Liver (tissue), 9 donors: Measurements from ENCODE around the gene RNU6-1. TPM values are rescaled to one million over a fixed set of nuclear protein-coding genes. Genes with fewer than 3 reads are reported as not detected.

Source experiments
- DNase-seq: peaks from one replicate; pipeline ENCODE4 v3.0.0-alpha.2; 2017; ENCODE audit warnings: low spot score
- H3K27ac ChIP-seq, 2 donors: one replicate each; pipeline ENCODE4 v1.7.0; 2013; ENCODE audit warnings: inconsistent platforms in 2 of 2, low read length in 2 of 2, control low read depth in 1 of 2, low read depth in 1 of 2, mild to moderate bottlenecking in 1 of 2
- H3K27me3 ChIP-seq, 4 donors: one replicate each; pipeline versions ENCODE4 v1.6.1 to v1.7.0; 2013; ENCODE audit warnings: low read length in 3 of 4, inconsistent platforms in 1 of 4, mild to moderate bottlenecking in 1 of 4, moderate library complexity in 1 of 4; ENCODE audit not compliant: control insufficient read depth in 4 of 4, insufficient read depth in 4 of 4
- H3K36me3 ChIP-seq, 4 donors: one replicate each; pipeline versions ENCODE4 v1.6.1 to v1.7.0; 2013; ENCODE audit warnings: low read length in 3 of 4, mild to moderate bottlenecking in 3 of 4, low read depth in 1 of 4, moderate library complexity in 1 of 4; ENCODE audit not compliant: control insufficient read depth in 4 of 4, insufficient read depth in 3 of 4
- H3K4me1 ChIP-seq, 4 donors: one replicate each; pipeline versions ENCODE4 v1.6.1 to v1.7.0; 2013; ENCODE audit warnings: low read length in 3 of 4, mild to moderate bottlenecking in 3 of 4, moderate library complexity in 1 of 4; ENCODE audit not compliant: control insufficient read depth in 4 of 4, insufficient read depth in 4 of 4
- H3K4me3 ChIP-seq, 3 donors: one replicate each; pipeline versions ENCODE4 v1.6.1 to v1.7.0; 2013; ENCODE audit warnings: low read length in 3 of 3, control low read depth in 1 of 3, low read depth in 1 of 3, mild to moderate bottlenecking in 1 of 3
- H3K9ac ChIP-seq, 2 donors: one replicate each; pipeline ENCODE4 v1.7.0; 2013; ENCODE audit warnings: low read length in 2 of 2, mild to moderate bottlenecking in 2 of 2, moderate library complexity in 2 of 2, control low read depth in 1 of 2, low read depth in 1 of 2
- H3K9me3 ChIP-seq, 4 donors: one replicate each; pipeline versions ENCODE4 v1.6.1 to v1.7.0; 2013; ENCODE audit warnings: low read length in 3 of 4; ENCODE audit not compliant: control insufficient read depth in 4 of 4
- ATF3 ChIP-seq: IDR thresholded peaks from 2 replicates; pipeline ENCODE4 v1.6.1; 2016; ENCODE audit warnings: antibody characterized with exemption
- CTCF ChIP-seq: fragments of 150-350 bp; IDR thresholded peaks from 2 replicates; pipeline ENCODE4 v1.5.1; 2017; ENCODE audit warnings: improper control_type of control experiment, low read depth, low read length; ENCODE audit not compliant: missing input control
- EGR1 ChIP-seq, 2 donors: IDR thresholded peaks; 2 replicates each; pipeline ENCODE4 v1.6.1; 2016 to 2018; ENCODE audit warnings: antibody characterized with exemption in 2 of 2, low read depth in 2 of 2
- FOXA1 ChIP-seq: IDR thresholded peaks from 2 replicates; pipeline ENCODE4 v1.6.1; 2016; ENCODE audit warnings: antibody characterized with exemption
- FOXA2 ChIP-seq: IDR thresholded peaks from 2 replicates; pipeline ENCODE4 v1.6.1; 2016; ENCODE audit warnings: antibody characterized with exemption
- GABPA ChIP-seq, 2 donors: IDR thresholded peaks in 1 of 2; conservative IDR thresholded peaks in 1 of 2; 2 replicates each; pipeline ENCODE4 v1.6.1; 2016; ENCODE audit warnings: antibody characterized with exemption in 2 of 2, mild to moderate bottlenecking in 1 of 2, moderate library complexity in 1 of 2
- HNF4A ChIP-seq, 2 donors: conservative IDR thresholded peaks; 2 replicates each; pipeline ENCODE4 v1.6.1; 2016; ENCODE audit warnings: antibody characterized with exemption in 2 of 2, mild to moderate bottlenecking in 2 of 2
- HNF4G ChIP-seq: IDR thresholded peaks from 2 replicates; pipeline ENCODE4 v1.6.1; 2016; ENCODE audit warnings: antibody characterized with exemption
- JUND ChIP-seq, 2 donors: IDR thresholded peaks; 2 replicates each; pipeline ENCODE4 v1.6.1; 2016; ENCODE audit warnings: antibody characterized with exemption in 2 of 2
- MAX ChIP-seq: IDR thresholded peaks from 2 replicates; pipeline ENCODE4 v1.6.1; 2016; ENCODE audit warnings: antibody characterized with exemption
- NR2F2 ChIP-seq: IDR thresholded peaks from 2 replicates; pipeline ENCODE4 v1.6.1; 2016; ENCODE audit warnings: antibody characterized with exemption
- RAD21 ChIP-seq, 2 donors: IDR thresholded peaks; 2 replicates each; pipeline ENCODE4 v1.6.1; 2016; ENCODE audit warnings: antibody characterized with exemption in 2 of 2, mild to moderate bottlenecking in 2 of 2
- REST ChIP-seq: IDR thresholded peaks from 2 replicates; pipeline ENCODE4 v1.6.1; 2016; ENCODE audit warnings: antibody characterized with exemption, mild to moderate bottlenecking
- RXRA ChIP-seq, 2 donors: IDR thresholded peaks; 2 replicates each; pipeline ENCODE4 v1.6.1; 2017 to 2018; ENCODE audit warnings: antibody characterized with exemption in 2 of 2, mild to moderate bottlenecking in 1 of 2
- SP1 ChIP-seq: IDR thresholded peaks from 2 replicates; pipeline ENCODE4 v1.6.1; 2018; ENCODE audit warnings: antibody characterized with exemption, mild to moderate bottlenecking
- TAF1 ChIP-seq: conservative IDR thresholded peaks from 2 replicates; pipeline ENCODE4 v1.6.1; 2016; ENCODE audit warnings: antibody characterized with exemption, mild to moderate bottlenecking
- YY1 ChIP-seq: IDR thresholded peaks from 2 replicates; pipeline ENCODE4 v1.6.1; 2016; ENCODE audit warnings: antibody characterized with exemption, mild to moderate bottlenecking
- ZBTB33 ChIP-seq: IDR thresholded peaks from 2 replicates; pipeline ENCODE4 v1.6.1; 2016; ENCODE audit warnings: antibody characterized with exemption
- WGBS: extraction: QIAGEN DNeasy Blood & Tissue Kit; methylation state at CpG from one replicate; pipeline ENCODE4 v1.1.7; 2013; 5-methylcytosine and 5-hydroxymethylcytosine counted together
- polyA plus RNA-seq, 2 donors: library from polyadenylated mRNA; stranded (reverse) in 1 of 2; unstranded in 1 of 2; fragments of 200-250 nt in 1 of 2; fragments of >200 nt in 1 of 2; fragmentation: Nextera tagmentation in 1 of 2; extraction: Ambion mirVana in 1 of 2; gene quantifications; one replicate each; pipeline versions ENCODE4 v1.2.1 to v1.2.3, GENCODE V29; 2013 to 2015
- total RNA-seq, 2 donors: library from RNA; depleted of rRNA; stranded (reverse); fragments of >200 nt; gene quantifications; one replicate each; pipeline ENCODE4 v1.2.3, GENCODE V29; 2014
- donor health status: healthy.
- donor health status: healthy.
- donor health status: healthy.
- donor health status: healthy.
- donor health status: healthy.

Gene RNU6-1
- total and polyA plus RNA-seq, 4 donors = not detected

- no peak overlapping the region for H3K4me3 ChIP-seq
- WGBS = 75% methylated on average over 7 of the region's 7 CpGs
- TF ChIP-seq REST = no peak
- TF ChIP-seq EGR1 (IDR thresholded peaks at IDR 0.05; ENCODE audit: low read depth in 2 of 2) = no peak
- no peak for TF ChIP-seq ZBTB33
- TF ChIP-seq ATF3 = no peak
- no peak for TF ChIP-seq HNF4G
- TF ChIP-seq GABPA (IDR thresholded peaks at IDR 0.05 in 1 of 2, conservative IDR thresholded peaks at IDR 0.05 in 1 of 2) = no peak
- no peak for TF ChIP-seq RAD21 (IDR thresholded peaks at IDR 0.05)
- no peak for TF ChIP-seq YY1
- no peak for TF ChIP-seq FOXA1
- TF ChIP-seq NR2F2 = no peak
- no peak for TF ChIP-seq TAF1
- TF ChIP-seq JUND (IDR thresholded peaks at IDR 0.05) = no peak
- TF ChIP-seq RXRA (IDR thresholded peaks at IDR 0.05) = no peak
- no peak for TF ChIP-seq HNF4A (conservative IDR thresholded peaks at IDR 0.05)
- no peak for TF ChIP-seq FOXA2
- TF ChIP-seq MAX = no peak
- no peak for TF ChIP-seq SP1
- no peak for TF ChIP-seq CTCF
- no peak overlapping the region for H3K9ac ChIP-seq
- no peaks in the 10 kb centered on the region for H3K36me3 ChIP-seq
- no peak for DNase-seq
- H3K27me3 ChIP-seq = no peaks in the 10 kb centered on the region
- H3K27ac ChIP-seq = no peak overlapping the region
- H3K4me1 ChIP-seq = no peaks in the 10 kb centered on the region
- H3K9me3 ChIP-seq = no peaks in the 10 kb centered on the region
Measured at GRCh38 chr15:67850336-67850735, 10.5 kb upstream of the RNU6-1 start.
